ENCODE data around the gene ZNF423.
A peak's percentile ranks its signal among the peaks of the same experiment; 100 is the strongest.

ZNF423 gene

DNA sequence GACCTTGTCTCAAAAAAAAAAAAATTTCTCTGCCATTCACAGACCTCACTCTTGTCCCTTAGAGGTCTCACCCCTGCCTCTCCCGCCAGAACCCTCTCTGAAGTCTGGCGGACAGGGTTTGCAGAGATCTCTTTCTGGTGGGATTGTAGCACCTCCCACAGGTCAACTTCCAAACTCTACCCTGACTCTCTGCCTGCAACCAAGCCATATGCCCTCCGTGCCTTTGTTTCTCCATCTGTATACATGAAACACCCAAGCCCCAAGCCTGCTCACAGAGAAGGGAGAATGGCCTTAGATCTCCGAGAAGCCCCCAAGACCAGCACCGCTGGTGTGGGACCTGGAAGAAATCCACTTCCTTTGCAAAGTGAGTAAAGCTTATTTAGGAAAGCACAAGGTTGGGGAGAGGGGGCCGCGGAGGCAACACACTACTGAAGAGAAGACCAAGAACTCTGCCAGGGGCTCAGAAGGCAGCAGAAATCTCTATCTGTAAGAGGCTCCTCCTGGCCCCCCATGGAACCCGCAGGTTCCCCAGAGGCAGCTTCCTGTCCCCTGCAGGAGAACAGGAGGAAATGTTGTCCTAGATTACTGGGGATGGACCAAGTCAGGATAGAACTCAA lies 262.4 kb downstream of the ZNF423 start:
- no peak for DNase-seq

- DNase-seq, result peak; percentile 34 to 43
Measured at GRCh38 chr16:49592546-49593423, 263.1 kb downstream of the ZNF423 start.

- no peak for DNase-seq
Measured at GRCh38 chr16:49590166-49590871, 265.6 kb downstream of the ZNF423 start.

DNA sequence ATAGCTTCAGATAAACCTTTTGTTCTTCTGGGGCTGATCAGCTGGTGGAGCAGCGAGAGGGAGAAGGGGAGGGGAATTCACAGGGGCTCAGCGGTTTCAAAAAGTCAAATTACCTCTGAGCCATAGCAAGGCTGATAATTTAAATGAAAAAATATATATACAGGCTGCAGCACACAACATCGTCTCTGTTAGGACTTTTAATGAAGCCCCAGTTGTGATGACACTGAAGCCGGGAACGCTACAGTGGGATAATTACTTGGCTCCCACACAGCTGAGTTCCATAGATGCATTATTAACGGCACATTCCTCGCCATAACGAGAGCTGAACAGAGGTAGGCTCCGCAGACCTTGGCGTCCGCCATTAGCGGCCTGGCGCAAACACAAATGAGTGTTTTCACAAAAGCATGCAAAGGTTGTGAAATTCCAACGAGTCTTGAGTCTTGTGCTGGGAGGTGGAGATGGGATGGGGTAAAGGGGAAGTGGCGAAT lies 266.3 kb downstream of the ZNF423 start:
- no peak for DNase-seq

DNA sequence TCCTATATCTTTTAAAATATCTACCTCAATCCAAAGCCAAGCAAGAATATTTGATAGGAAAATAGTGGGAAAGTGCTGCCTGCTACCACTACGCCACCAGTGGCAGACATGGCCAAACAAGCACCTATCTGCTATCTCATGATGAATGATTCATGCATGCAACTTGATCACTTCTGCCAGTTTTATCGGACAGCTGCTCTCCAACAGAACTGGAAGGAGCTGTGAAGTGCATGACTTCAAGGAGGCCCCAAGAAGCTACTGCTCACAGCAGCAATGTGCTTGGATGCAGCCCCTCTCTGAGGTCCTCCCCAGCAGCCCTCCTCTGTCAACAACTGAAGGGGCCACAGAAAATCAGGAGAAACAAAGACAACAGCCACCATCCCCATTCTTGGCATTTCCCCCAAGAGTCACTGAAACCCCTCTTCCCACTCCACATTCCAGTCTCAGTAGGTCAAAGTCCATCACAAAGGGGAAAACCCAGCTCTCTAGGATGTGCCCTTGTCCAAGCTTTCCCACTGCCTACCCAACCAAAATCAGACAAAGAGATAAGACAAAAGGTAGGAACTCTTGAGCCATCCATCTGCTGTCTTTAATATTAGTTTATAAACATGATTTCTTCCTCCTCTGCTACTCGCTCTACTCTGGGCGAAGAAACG lies 267.1 kb downstream of the ZNF423 start:
- DNase-seq, result no peak

- DNase-seq, result no peak
Measured at GRCh38 chr16:49588026-49588425, 267.9 kb downstream of the ZNF423 start.

- no peak for DNase-seq
Measured at GRCh38 chr16:49587511-49587910, 268.4 kb downstream of the ZNF423 start.

GRCh38 chr16:49586466-49587450 lies 269.2 kb downstream of the ZNF423 start:
- no peak for DNase-seq

DNA sequence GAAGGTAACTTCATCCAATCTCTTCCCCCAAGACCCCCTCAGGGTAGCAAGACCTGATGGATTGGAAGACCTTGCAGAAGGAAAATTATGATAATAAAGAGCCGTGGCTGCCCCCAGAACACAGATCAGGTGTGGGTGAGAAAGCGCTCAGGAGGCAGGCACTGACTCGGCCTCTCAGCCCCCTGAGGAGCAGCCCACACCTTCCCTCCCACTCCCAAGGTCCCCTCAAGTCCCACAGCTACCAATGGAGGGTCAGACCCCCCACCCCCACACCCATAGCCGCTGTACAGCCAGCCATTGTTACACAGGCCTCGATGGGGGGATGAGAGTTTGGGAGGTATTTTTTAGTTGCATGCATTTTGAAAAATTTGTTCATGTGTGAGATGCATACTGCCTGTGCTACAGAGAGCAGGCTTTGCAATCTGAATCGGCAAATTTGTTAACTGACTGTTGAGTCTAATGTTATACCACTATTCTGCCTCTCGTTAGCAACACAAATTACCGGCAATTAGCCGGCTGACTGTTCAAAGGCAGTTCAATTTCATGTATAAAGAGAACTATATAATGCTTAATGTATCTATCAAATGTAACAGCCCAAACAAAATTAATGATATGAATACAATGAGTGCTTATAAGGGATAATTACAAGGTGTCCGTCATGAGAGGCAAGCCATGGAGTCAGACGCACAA lies 270.6 kb downstream of the ZNF423 start:
- DNase-seq, result no peak

DNA sequence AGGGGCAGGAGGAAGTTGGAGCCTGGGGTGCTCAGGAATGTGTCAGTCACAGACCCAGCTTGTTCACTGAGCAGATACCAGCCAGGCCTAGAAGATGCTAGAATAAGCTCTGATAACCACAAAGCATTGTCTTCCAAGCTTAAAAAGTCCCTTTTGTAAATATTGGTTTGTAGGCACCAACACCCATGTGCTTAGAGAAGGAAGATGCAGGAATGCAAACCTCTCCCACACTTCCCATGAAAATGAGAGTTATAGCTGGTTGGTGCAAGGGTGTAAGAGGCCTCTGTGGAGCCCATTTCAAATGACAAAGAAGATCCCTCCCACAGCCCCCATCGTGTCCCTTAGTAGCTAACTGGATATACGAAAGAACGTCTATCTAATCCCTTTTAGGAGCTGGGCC lies 272.0 kb downstream of the ZNF423 start:
- no peak for DNase-seq

DNA sequence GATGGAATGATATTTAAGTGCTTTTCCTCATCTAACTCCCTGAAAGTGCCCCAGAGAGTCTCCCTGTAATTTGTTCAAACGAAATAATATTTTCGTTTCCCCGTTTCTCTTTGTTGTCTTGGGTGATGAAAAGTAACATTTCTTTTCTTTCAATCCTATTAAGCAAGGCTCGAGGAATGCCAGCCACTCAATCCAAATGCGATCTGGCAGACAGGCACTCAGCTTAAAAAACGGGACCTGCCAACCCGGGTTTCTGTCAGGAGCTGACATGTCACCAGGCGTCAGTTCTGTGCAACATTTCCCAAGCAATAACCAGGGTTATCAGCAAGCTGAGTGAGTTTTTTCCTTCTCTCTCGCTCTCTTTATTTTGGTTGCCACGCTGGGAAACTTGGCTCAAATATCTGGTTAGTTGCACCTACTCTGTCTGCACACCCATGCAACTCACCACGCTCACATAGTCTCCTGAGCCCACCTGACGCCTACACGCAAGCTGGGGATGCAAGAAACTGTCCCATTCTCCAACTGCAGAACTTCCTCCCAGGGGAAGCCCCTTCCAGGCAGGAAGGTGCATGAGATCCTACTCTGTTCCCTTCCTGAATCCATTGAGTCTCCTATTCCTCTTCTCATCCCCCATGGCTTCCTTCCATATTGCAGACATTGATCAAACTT lies 274.1 kb downstream of the ZNF423 start:
- no peak for DNase-seq

DNA sequence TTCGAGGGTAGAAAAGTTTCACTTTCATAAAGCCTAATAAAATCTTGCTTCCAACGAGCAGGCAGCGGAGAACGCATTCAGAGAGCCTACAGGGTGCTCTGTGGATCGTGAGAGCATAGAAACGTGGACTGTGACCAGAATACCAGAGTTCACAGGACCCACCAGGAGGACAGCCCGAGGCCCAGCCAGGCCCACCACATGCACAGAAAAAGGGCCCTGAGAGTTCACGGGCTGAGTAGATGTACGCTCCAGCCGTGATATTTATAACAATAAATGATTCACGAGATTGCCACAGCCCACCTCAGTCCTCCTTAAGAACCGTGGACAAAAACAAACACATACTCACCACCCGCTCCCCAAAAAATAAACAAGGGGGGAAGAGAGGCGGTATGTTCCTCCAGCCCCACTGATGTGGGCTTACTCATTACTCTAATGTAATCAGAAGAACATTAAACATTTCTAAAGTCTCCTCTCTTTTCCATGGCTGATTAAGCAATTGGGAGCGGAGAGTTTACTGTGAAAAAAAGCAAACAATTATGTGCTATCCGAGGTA lies 275.1 kb downstream of the ZNF423 start:
- DNase-seq, result no peak

DNA sequence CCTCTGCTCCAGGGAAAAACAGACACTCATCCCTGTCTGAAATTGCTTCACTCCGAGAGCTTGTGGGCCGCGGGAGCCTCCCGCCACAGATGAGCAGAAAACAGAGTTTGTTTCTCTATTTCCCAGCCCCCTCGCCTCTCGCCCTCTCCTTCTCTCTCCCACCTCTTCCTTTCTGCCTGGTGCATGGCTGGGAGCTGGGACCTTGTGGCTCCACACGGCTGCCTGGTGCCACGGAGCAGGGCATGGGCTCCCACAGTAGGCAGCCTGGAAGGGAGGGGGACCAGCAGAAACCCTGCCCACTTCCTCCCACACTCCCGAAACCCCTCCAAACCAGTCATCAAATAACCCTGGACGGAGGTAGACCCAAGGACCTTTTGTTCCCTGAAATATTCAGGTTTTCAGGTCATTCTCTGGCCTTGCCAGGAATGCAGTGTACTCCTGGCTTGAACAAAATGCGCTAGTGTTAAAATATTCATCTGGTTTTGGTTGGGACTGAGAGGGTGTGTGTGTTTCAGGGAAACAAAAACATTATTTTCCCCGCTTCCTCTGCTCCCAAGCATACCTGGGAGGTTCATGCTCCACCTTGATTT lies 277.4 kb downstream of the ZNF423 start:
- DNase-seq, result no peak

GRCh38 chr16:49578018-49578417 lies 277.9 kb downstream of the ZNF423 start:
- no peak for DNase-seq

DNA sequence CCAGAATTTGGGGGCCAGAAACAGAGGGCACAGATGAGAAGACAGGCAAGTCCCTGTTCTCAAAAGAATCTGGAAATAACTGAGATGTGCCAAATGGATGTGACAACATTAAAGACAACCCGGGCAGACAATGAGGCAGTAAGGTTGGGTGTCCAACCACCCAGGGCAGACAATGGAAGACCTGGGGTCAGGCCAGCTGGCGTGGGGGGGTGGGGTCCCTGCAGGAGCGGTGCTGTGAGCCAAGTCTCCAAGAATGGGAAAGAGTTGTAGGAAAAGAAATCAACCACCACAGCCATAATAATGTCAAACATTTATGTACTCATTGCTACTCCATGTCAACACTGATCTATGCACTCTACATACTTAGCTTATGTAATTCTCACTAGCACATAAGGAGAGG lies 279.0 kb downstream of the ZNF423 start:
- no peak for DNase-seq

GRCh38 chr16:49576173-49576494 lies 279.8 kb downstream of the ZNF423 start:
- DNase-seq, result no peak

DNA sequence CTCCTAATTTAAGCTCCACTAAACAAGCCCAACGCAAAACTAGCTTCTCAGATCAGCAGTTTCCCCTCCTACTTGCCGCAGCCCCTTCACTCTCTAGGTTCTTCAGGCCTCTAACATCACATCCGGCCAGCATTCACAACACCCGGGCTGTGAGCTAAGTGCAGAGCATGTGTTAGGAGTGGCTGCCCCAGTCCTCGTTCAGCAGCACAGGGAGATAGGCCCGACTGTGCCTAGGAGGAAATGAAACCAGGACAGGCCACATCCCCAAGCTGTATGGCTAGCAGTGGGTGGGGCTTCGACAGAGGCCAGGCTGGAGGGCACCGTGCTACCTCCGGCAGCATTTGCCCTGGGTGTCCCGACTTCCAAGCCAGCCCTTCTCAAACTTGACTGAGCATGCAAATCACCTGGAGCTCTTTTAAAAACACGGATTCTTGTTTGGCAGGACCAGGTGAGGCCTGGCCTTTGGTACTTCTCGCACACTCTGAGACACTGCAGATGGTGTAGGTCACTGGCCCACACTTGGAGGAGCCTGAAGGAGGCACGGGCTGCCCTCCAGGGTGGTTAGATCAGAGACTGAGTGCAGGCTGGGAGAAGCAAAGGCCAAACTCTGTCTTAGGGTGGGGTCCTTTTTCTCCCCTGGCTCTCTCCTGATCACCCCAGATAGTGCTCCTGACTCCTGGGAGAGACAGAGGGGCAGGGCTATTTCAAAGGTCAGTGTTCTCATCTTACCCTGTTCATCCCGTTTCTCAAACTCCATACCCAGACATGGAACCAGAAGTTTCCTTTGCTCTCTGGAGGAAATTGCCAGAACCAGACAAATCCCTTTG lies 280.4 kb downstream of the ZNF423 start:
- no peak for DNase-seq

GRCh38 chr16:49574826-49575225 lies 281.1 kb downstream of the ZNF423 start:
- no peak for DNase-seq

DNA sequence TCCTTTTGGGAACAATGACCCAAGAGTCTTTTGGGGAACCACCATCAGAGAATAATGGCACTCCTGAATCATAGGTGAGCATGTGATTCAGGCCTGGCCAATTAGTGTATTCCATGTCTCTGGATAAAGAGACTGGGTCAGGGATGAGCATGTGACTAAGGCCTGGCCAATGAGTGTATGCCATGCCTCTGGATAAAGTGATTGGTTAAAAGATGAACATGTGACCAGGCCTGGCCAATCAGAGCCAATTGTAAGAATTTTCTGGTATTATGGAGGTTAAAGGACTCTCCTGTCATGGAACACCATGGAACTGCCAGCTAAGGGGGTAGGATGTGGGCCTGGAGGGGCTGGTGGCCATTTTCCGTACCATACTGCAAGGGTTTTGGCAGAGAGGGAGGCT lies 288.0 kb downstream of the ZNF423 start:
- DNase-seq, result no peak

Data from activated CD4-positive, alpha-beta T cell treated with anti-CD3 and anti-CD28 coated beads, Interleukin-2, amount 50 U/mL, for 48 hours (primary cell).